Caco-2 (cell line): Measurements from ENCODE around the gene MED13L. TPM values are rescaled to one million over a fixed set of nuclear protein-coding genes. Genes with fewer than 3 reads are reported as not detected.
"Not testable (repeated sequence)": the region's sequence is repeated elsewhere in the genome, so short reads cannot be mapped to it uniquely, and the experiment has no call there.

Experiments used
- BruUV-seq: library from RNA; stranded (reverse); fragments of 400-500 nt; replicated peaks from 2 replicates; lab custom pipeline; 2021; lab: Mats Ljungman, UMichigan
- CTCF ChIA-PET: fragments of 300-600 bp; sonication (Branson Sonifier 250); formaldehyde crosslinking; loops from one replicate; lab custom pipeline; 2022; ENCODE audit warnings: antibody characterized with exemption; lab: Charles Lee
- POLR2A ChIA-PET: fragments of 300-600 bp; sonication (Branson Sonifier 250); formaldehyde crosslinking; loops from one replicate; lab custom pipeline; 2022; ENCODE audit warnings: antibody characterized with exemption; lab: Charles Lee
- DNase-seq, 2 experiments: peaks; one replicate each; pipeline versions ENCODE4 v3.0.0 to v3.0.0-alpha.2; 2020 to 2022
- H3K27me3 ChIP-seq: replicated peaks from 2 replicates; pipeline ENCODE4 v1.6.0; 2011; ENCODE audit warnings: low read length; ENCODE audit not compliant: control insufficient read depth, insufficient read depth
- H3K36me3 ChIP-seq: 2 replicates; pipeline ENCODE4 v1.5.1; 2011; ENCODE audit warnings: low read length; ENCODE audit not compliant: control insufficient read depth, insufficient read depth
- H3K4me1 ChIP-seq: fragments of 250-450 bp; sonication (Bioruptor Pico); 2 replicates; pipeline ENCODE4 v1.5.1; 2020; ENCODE audit warnings: mild to moderate bottlenecking
- H3K4me3 ChIP-seq: 2 replicates; pipeline ENCODE4 v1.5.1; 2011; ENCODE audit warnings: low read depth, mild to moderate bottlenecking, control low read depth, low read length
- H3K9me3 ChIP-seq: fragments of 250-450 bp; sonication (Bioruptor Pico); 2 replicates; pipeline ENCODE4 v1.5.1; 2020; ENCODE audit warnings: mild to moderate bottlenecking, moderate library complexity
- H3K27ac Mint-ChIP-seq: one replicate; pipeline ENCODE4 v1.8.0; 2022; ENCODE audit warnings: mixed read lengths; ENCODE audit not compliant: unreplicated experiment
- H3K27me3 Mint-ChIP-seq: one replicate; pipeline ENCODE4 v1.8.0; 2022; ENCODE audit warnings: mixed read lengths; ENCODE audit not compliant: insufficient read depth, unreplicated experiment
- H3K36me3 Mint-ChIP-seq: one replicate; pipeline ENCODE4 v1.8.0; 2022; ENCODE audit warnings: mild to moderate bottlenecking, mixed read lengths; ENCODE audit not compliant: insufficient read depth, unreplicated experiment
- H3K4me1 Mint-ChIP-seq: one replicate; pipeline ENCODE4 v1.8.0; 2022; ENCODE audit warnings: low read depth, mixed read lengths; ENCODE audit not compliant: unreplicated experiment
- H3K4me3 Mint-ChIP-seq: one replicate; pipeline ENCODE4 v1.8.0; 2022; ENCODE audit warnings: mild to moderate bottlenecking, moderate library complexity, mixed read lengths; ENCODE audit not compliant: unreplicated experiment
- H3K9me3 Mint-ChIP-seq: one replicate; pipeline ENCODE4 v1.8.0; 2022; ENCODE audit warnings: mixed read lengths; ENCODE audit not compliant: unreplicated experiment
- CTCF ChIP-seq, 2 experiments: fragments of 200-600 bp in 1 of 2; IDR thresholded peaks; 1 replicate in 1 of 2; 2 replicates in 1 of 2; pipeline versions ENCODE4 v1.5.1 to v1.8.0; 2011 to 2022; ENCODE audit warnings: antibody characterized with exemption in 1 of 2, control low read depth in 1 of 2, inconsistent platforms in 1 of 2, low read depth in 1 of 2, low read length in 1 of 2, mild to moderate bottlenecking in 1 of 2, moderate library complexity in 1 of 2; ENCODE audit not compliant: insufficient read depth in 1 of 2, severe bottlenecking in 1 of 2, unreplicated experiment in 1 of 2
- intact Hi-C: fragments of 100-400 bp; cut with micrococcal nuclease; formaldehyde crosslinking; loops from one replicate; pipeline ENCODE4 v1.10.0; 2022; ENCODE audit not compliant: unreplicated experiment
- total RNA-seq: library from RNA; stranded (reverse); gene quantifications from 2 replicates; pipeline ENCODE4 v1.2.3, GENCODE V29; 2022

MED13L gene
- total RNA-seq, 1 experiment from 2014 or later = 160 TPM

DNA sequence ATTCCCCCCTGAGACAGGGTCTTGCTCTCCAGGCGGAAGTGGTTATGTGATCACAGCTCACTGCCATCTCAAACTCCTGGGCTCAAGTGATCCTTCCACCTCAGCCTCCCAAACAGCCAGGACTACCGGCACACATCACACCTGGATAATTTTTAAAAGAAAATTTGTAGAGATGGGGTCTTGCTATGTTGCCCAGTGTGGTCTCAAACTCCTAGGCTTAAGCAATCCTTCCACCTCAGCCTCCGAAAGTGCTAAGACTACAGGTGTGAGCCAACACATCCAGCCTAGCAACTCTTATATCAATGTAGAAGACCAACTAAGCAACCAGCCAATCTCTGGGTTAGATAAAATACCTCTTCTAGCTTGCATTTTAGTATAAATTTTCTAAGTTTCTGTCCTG is 297.2 kb downstream of the MED13L start:
- Mint-ChIP-seq H3K27me3 (no peaks in the 10 kb centered on the region), H3K27ac (no peak overlapping the region), H3K4me1 (peaks cover 2% of the 10 kb centered on the region), H3K9me3 (no peaks in the 10 kb centered on the region), H3K4me3 (no peak overlapping the region), H3K36me3 (peaks cover 64% of the 10 kb centered on the region)
- Histone ChIP-seq H3K9me3 (no peaks in the 10 kb centered on the region), H3K4me1 (no peaks in the 10 kb centered on the region), H3K27me3 (no peaks in the 10 kb centered on the region), H3K36me3 (peaks cover 3% of the 10 kb centered on the region; the same call in 1 of the 2 replicates), H3K4me3 (no peak overlapping the region)
- intact Hi-C loops = no loop called here
- no TSS peak for BruUV-seq
- no peak for DNase-seq
- CTCF ChIA-PET = no interaction called here
- no peak for TF ChIP-seq CTCF (IDR thresholded peaks at IDR 0.05; ENCODE audit: insufficient read depth in 1 of 2, low read depth in 1 of 2, low read length in 1 of 2, severe bottlenecking in 1 of 2, unreplicated experiment in 1 of 2)
- POLR2A ChIA-PET = no interaction called here

- no peak overlapping the region for H3K4me3 ChIP-seq
- CTCF ChIA-PET = no interaction called here
- no peaks in the 10 kb centered on the region for H3K9me3 ChIP-seq
- H3K27me3 Mint-ChIP-seq = no peaks in the 10 kb centered on the region
- H3K4me1 ChIP-seq = no peaks in the 10 kb centered on the region
- H3K36me3 ChIP-seq = peaks cover 3% of the 10 kb centered on the region; the same call in 1 of the 2 replicates
- no peaks in the 10 kb centered on the region for H3K27me3 ChIP-seq
- BruUV-seq = no TSS peak
- peaks cover 6% of the 10 kb centered on the region for H3K4me1 Mint-ChIP-seq
- no peaks in the 10 kb centered on the region for H3K9me3 Mint-ChIP-seq
- H3K27ac Mint-ChIP-seq = no peak overlapping the region
- H3K4me3 Mint-ChIP-seq = no peak overlapping the region
- intact Hi-C loops = no loop called here
- H3K36me3 Mint-ChIP-seq = peaks cover 69% of the 10 kb centered on the region
- POLR2A ChIA-PET = no interaction called here
- no peak for DNase-seq
- TF ChIP-seq CTCF (IDR thresholded peaks at IDR 0.05; ENCODE audit: insufficient read depth in 1 of 2, low read depth in 1 of 2, low read length in 1 of 2, severe bottlenecking in 1 of 2, unreplicated experiment in 1 of 2) = no peak
These were observed 297.6 kb downstream of the MED13L start for GRCh38 chr12:115979851-115980250.

DNA sequence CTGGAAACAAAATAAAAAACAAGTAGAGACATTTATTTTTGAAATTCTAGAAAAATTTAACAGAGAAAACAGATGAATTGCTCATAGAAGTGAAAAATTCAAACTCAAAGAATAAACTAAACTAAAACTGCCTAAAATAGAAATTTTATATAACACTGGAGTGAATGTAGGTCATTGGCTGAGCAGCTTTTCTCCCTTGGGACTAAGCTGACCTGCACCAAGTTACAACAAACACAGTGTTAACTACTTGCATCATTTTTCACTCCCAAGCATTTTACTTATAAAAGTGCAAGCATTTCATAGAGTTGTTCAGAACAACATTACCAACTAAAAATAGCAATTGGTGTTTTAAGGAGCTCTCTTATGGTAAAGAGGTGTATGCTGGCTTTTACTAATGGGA is 298.1 kb downstream of the MED13L start:
- ChIA-PET CTCF (no interaction called here), POLR2A (no interaction called here)
- H3K36me3 ChIP-seq = peaks cover 3% of the 10 kb centered on the region; the same call in 1 of the 2 replicates
- no peaks in the 10 kb centered on the region for H3K4me1 ChIP-seq
- no peak for DNase-seq
- Mint-ChIP-seq H3K27ac (no peak overlapping the region), H3K27me3 (no peaks in the 10 kb centered on the region), H3K4me3 (no peak overlapping the region), H3K4me1 (peaks cover 8% of the 10 kb centered on the region), H3K9me3 (no peaks in the 10 kb centered on the region), H3K36me3 (peaks cover 70% of the 10 kb centered on the region)
- no peak overlapping the region for H3K4me3 ChIP-seq
- H3K27me3 ChIP-seq = no peaks in the 10 kb centered on the region
- TF ChIP-seq CTCF (IDR thresholded peaks at IDR 0.05; ENCODE audit: insufficient read depth in 1 of 2, low read depth in 1 of 2, low read length in 1 of 2, severe bottlenecking in 1 of 2, unreplicated experiment in 1 of 2) = no peak
- intact Hi-C loops = no loop called here
- BruUV-seq = no TSS peak
- no peaks in the 10 kb centered on the region for H3K9me3 ChIP-seq

DNA sequence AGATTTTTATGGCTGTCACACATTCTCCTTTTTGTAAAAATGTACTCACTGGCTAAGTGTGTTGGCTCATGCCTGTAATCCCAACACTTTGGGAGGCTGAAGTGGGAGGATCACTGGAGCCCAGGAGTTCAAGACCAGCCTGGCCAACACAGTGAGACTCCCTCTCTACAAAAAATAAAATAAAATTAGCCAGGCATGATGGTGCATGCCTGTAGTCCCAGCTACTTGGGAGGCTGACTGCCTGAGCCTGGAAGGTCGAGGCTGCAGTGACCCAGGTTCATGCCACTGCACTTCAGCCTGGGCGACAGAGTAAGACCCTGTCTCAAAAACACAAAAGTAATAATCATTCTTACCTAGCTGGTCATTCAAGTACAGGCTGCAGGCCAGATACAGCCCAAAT is 300.7 kb downstream of the MED13L start:
- H3K9me3 Mint-ChIP-seq = not testable (repeated sequence)

More for the DNA sequence above, 300.7 kb downstream of the MED13L start:
- BruUV-seq, H3K9me3 ChIP-seq, H3K27me3 ChIP-seq, POLR2A ChIA-PET, H3K4me3 Mint-ChIP-seq, CTCF ChIA-PET, H3K4me3 ChIP-seq, H3K4me1 ChIP-seq, intact Hi-C loops, H3K27me3 Mint-ChIP-seq, H3K27ac Mint-ChIP-seq, DNase-seq, H3K36me3 ChIP-seq: not testable (repeated sequence)
- Mint-ChIP-seq H3K4me1 (peaks cover 18% of the 10 kb centered on the region), H3K36me3 (peaks cover 68% of the 10 kb centered on the region)
